Measurements from ENCODE around the gene SLC2A8.

SLC2A8 gene

GRCh38 chr9:127396808-127397645, at the start of gene SLC2A8:
TSS of gene SLC2A8 (plus strand) at chr9:127397169. CDS start at chr9:127397231, 62 bp downstream.
- peak; percentile 72 to 100 (median 99) for DNase-seq

GRCh38 chr9:127347831-127348776, 48.9 kb upstream of the SLC2A8 start:
- DNase-seq: peak in 3 of 51 donors; percentile 9 to 35 (median 16)

GRCh38 chr9:127349483-127350113, 47.4 kb upstream of the SLC2A8 start:
- no peak for DNase-seq

GRCh38 chr9:127351182-127352166, 45.5 kb upstream of the SLC2A8 start:
- DNase-seq: no peak

- DNase-seq: no peak
These were observed 43.1 kb upstream of the SLC2A8 start for GRCh38 chr9:127353882-127354281.

GRCh38 chr9:127356906-127357305, 40.1 kb upstream of the SLC2A8 start:
- no peak for DNase-seq

GRCh38 chr9:127358023-127358535, 38.9 kb upstream of the SLC2A8 start:
- DNase-seq: no peak

- no peak for DNase-seq
These were observed 38.2 kb upstream of the SLC2A8 start for GRCh38 chr9:127358770-127359169.

- peak in 3 of 51 donors; percentile 14 to 39 (median 36) for DNase-seq
These were observed 36.7 kb upstream of the SLC2A8 start for GRCh38 chr9:127360250-127360649.

- DNase-seq: peak in 7 of 51 donors; percentile 11 to 54 (median 28)
These were observed 36.1 kb upstream of the SLC2A8 start for GRCh38 chr9:127360829-127361228.

- no peak for DNase-seq
These were observed 35.4 kb upstream of the SLC2A8 start for GRCh38 chr9:127361561-127361960.

- no peak for DNase-seq
These were observed 34.1 kb upstream of the SLC2A8 start for GRCh38 chr9:127362829-127363228.

- no peak for DNase-seq
These were observed 31.5 kb upstream of the SLC2A8 start for GRCh38 chr9:127365461-127365860.

GRCh38 chr9:127366594-127366993, 30.4 kb upstream of the SLC2A8 start:
- peak in 22 of 51 donors; percentile 10 to 65 (median 32) for DNase-seq

GRCh38 chr9:127368852-127369402, 28.0 kb upstream of the SLC2A8 start:
- DNase-seq: no peak

GRCh38 chr9:127369428-127369827, 27.5 kb upstream of the SLC2A8 start:
- no peak for DNase-seq

GRCh38 chr9:127370147-127370579, 26.8 kb upstream of the SLC2A8 start:
- no peak for DNase-seq

- DNase-seq: no peak
These were observed 26.0 kb upstream of the SLC2A8 start for GRCh38 chr9:127370672-127371648.

Data from hypothalamus (tissue), 51 donors.